Head of caudate nucleus (tissue), 42 donors: ENCODE results near the gene CAPN10.
A peak's percentile ranks its signal among the peaks of the same experiment; 100 is the strongest.
"Not testable (repeated sequence)": the region's sequence is repeated elsewhere in the genome, so short reads cannot be mapped to it uniquely, and the experiment has no call there.

Experiments
- DNase-seq, 42 donors: peaks; one replicate each; pipeline versions ENCODE4 v3.0.0 to v3.0.0-alpha.2; 2020 to 2021; ENCODE audit warnings: mixed read lengths in 7 of 42
- intact Hi-C: fragments of 100-400 bp; cut with DNase I; formaldehyde crosslinking; loops from one replicate; pipeline ENCODE4 v1.15.0; 2022

CAPN10 gene

DNA sequence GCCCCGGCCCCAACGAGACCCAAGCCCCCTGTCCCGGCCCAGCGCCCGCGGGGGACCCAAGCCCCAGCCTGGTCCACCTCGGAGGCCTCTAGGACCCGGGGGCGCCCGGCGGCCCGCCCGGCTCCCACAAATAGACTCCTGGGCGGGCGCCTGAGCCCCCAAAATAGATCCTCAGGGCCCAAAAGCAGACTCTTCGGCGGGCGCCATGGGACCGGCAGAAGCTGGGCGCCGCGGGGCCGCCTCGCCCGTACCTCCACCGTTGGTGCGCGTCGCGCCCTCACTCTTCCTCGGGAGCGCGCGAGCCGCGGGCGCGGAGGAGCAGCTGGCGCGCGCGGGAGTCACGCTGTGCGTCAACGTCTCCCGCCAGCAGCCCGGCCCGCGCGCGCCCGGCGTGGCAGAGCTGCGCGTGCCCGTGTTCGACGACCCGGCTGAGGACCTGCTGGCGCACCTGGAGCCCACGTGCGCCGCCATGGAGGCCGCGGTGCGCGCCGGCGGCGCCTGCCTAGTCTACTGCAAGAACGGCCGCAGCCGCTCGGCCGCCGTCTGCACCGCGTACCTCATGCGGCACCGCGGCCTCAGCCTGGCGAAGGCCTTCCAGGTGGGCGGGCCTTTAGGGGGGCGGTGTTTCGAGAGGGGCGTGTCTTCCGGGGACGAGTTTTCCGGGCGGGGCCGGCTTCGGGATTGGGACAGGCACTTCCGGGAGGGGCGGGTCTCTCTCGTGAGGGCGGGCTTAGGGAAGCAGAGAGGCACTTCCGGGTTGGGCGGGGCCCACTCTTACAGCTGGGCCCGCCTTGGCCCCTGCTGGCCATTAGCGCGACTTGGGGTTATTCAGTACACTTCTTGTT lies 25.8 kb upstream of the CAPN10 start:
- DNase-seq: peak; percentile 98 to 100 (median 100)
- intact Hi-C loops: no loop called here

DNA sequence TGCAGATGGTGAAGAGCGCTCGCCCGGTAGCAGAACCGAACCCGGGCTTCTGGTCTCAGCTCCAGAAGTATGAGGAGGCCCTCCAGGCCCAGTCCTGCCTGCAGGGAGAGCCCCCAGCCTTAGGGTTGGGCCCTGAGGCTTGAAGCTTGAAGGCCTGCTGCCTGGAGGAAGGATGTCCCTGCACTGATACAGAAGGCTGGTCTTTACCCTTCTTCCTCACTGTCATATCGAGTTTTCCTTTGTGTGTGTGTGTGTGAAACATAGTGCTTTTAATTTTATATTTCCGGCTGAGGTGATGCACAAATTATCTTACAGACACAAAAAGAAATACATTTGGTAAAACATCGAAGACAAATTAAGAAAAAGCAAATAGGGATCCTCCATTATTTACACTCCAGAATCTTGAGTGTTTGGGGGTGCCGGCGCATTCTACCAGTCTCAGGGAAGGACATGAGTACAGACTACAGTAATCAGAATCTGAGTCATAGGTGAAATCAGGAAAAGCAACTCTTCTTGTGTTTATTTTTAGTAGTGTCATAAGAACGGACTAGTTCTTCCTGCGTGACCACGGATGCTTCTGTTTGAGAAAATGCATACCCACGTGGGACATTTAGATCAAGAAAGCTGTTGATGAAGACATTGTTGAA lies 25.1 kb upstream of the CAPN10 start:
- DNase-seq: peak in 5 of 42 donors; percentile 17 to 42 (median 35)
- intact Hi-C loops: no loop called here

DNA sequence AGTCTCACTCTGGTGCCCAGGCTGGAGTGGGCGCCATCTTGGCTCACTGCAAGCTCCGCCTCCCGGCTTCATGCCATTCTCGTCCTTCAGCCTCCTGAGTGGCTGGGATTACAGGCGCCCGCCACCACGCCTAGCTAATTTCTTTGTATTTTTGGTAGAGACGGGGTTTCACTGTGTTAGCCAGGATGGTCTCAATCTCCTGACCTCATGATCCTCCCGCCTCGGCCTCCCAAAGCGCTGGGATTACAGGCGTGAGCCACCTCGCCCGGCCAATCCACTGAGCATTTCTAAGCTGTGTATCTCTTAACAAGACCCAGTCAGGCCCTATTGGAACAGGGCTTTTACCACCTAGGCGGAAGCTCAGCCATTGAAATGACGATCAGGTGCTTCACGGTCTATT lies 23.3 kb upstream of the CAPN10 start:
- peak in 6 of 42 donors; percentile 8 to 32 (median 16) for DNase-seq
- intact Hi-C loops: not testable (repeated sequence)

DNA sequence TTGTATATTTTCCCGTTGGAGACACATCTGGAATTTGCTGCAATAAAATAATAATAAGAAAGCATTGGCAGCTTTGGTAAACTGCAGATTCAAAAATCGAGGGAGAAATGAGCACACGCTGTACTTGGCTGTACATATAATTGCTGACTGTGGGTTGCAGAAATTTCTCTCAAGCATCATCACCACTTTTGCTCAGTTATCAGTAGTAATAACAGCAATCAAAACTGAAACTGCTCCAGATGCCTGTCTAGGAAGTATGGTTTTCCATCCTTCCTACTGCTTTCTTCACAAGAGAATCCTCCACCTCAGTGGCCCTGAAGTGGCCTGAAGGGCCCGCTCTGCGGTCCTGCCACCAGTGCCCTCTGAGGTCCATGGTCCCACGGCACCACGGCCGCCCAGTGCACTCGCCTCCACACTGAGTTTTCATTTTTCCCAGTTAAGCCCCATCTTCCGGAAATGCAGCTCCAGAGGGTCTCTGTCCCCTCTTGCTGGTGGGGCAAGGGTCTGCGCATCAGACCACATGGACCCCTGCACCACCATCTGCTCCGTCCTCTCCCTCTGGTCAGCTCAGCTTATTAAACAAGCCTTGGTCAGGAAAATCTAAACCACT lies 22.5 kb upstream of the CAPN10 start:
- peak in 10 of 42 donors; percentile 0 to 42 (median 12) for DNase-seq

DNA sequence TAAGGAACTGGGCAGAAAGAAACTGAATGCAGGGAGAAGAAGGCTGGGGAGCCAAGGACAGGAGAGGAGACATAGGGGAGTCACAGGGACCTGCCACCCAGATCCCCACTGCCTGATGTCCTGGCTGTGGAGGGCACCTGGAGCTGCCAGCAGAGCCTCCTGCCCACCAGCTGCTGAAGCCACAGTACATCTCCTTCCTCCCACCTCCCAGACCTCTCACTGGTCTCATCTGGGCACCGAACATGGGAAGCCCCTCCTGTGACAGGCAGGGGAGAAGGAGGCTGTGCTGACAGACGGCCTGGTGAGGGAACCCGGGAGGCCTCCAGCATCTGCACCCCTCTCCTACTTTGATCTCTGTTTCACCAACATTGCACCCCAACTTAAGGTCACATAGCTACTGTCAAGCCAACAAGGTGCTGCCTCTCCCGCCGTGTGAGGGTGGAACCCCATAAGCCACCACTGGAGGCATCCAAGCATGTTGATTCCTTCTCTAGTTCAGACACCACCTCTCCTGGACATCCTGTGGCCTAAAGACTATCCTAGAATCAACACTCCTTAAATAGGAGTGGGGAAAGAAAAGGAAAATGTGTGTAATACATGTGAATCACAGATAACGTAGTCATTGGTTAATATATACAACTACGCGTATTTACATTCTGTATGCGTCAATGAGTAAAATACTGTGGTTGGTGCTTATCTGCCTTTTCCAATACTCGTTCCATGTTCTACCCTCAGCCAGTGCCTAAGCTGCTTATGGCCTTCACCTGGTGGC lies 21.8 kb upstream of the CAPN10 start:
- peak in 12 of 42 donors; percentile 1 to 40 (median 10) for DNase-seq
- intact Hi-C loops: no loop called here

More for the DNA sequence above, 22.5 kb upstream of the CAPN10 start:
- intact Hi-C loops: no loop called here

DNA sequence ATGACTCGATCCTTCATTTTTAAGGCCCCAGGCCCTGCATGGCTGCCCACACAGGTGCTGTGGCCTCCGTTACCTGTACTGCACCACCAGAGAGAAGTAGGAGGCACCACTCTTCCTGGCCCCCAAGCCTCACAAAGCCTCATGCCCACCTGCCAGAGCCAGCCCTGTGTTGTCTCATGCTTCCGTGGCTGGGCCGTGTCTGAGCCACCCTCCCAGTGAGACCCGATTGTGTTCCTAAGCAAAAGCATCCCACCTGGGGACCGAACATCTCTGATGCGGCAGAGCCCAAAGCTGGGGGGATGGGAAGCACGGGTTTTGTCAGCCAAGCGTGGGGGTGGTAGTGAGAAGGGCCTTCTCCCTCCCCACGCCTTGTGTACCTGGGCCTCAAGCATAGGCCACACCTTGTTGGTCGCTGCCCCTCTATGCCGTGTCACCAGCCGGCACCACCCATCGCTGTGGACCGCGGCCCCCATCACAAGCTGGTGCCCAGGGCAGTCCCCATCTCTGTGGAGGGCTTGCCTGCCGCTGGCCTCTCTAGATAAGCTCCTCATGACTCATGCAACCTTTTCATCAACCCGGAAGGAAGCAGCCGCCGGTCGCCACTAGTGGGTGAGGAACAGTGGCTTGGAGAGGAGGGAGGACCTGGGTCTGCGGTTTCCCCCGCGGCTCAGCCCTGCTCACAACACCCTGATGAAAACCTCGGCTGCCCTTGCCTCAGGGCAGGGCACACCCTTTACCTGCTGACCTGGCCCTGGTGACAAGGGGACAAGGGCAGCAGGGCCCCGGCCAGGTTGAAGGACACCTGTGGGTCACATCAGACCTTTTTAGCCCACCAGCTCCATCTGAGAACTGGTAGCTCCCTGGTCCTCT lies 21.0 kb upstream of the CAPN10 start:
- DNase-seq: peak in 28 of 42 donors; percentile 16 to 76 (median 44)
- intact Hi-C loops: no loop called here

DNA sequence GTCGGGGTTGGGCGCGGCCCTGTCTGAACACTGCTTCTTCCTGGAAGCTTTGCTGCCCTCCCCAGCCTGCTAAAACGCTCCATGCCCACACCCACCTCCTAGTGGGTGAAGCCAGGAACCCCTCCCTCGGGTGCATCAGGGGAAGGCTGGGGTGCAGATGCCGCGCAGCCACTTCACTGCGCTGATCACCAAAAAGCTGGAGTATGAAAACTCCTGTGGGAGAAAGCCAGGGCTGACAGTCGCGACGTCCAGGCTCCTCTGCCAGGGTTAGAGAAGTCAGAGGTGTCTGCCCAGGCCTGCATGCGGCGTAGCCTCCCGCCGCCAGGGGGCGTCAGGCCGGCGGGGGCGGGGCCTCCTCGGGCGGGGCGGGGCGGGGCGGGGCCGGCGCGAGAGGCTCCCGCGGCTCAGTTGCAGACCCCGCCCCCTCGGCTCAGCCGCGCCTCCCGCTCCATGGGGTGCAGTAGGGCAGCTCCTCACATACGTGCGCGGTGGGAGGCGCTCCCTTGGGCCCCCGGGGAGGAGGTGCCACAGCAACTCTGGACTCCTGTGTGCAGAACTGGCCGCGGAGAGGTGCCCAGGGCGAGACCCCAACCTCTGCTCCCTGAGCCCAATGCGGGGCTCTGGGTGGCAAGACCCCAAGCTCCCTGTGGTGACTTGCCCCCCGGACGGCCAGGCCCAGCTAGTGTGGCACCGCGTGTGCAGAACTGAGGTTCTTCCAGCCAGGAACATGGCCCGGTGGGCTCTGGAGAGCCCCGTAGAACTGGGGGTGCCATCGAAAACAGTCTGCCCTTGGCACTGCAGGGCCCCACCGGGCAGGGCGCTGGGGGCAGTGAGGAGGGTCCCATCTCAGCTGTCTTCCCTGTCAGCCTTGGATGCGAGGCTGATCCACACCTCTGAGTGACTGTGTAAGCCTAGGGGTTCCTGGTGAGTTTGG lies 20.1 kb upstream of the CAPN10 start:
- peak; percentile 82 to 96 (median 93) for DNase-seq
- intact Hi-C loops: no loop called here

DNA sequence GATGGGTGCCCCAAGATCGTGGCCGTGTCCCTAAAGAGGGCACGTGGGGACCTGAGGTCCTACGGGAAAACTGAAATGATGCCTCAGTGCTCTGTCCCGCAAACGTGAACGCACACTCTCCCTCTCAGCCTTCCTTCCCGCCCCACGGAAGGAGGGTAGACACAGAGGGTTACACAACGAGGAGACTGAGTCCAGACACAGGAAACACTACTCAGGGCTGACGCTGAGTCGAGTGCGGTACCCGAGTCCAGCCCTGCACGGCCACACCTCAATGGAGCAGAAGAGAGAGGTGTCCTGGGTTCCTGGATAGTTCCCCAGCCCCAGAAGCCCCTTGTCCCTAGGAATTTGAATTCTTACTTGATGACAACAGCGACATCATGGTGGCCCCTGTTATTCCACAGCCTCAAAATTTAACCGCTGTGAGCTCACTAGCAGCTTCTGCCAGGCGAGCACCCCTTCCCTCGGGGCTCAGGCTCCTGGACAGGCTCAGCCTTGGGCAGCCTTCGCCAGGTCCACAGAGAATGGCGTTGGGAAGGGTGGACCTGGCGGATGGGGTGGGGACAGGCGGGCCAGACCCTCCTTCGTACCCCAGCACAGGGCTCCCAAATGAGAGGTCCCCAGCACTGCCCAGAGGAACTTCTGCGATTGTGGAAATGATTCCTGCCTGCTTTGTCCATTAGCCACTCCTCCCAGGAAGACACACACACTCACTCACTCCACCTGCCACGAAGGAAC lies 19.2 kb upstream of the CAPN10 start:
- intact Hi-C loops: no loop called here
- DNase-seq: peak in 23 of 42 donors; percentile 0 to 44 (median 12)

DNA sequence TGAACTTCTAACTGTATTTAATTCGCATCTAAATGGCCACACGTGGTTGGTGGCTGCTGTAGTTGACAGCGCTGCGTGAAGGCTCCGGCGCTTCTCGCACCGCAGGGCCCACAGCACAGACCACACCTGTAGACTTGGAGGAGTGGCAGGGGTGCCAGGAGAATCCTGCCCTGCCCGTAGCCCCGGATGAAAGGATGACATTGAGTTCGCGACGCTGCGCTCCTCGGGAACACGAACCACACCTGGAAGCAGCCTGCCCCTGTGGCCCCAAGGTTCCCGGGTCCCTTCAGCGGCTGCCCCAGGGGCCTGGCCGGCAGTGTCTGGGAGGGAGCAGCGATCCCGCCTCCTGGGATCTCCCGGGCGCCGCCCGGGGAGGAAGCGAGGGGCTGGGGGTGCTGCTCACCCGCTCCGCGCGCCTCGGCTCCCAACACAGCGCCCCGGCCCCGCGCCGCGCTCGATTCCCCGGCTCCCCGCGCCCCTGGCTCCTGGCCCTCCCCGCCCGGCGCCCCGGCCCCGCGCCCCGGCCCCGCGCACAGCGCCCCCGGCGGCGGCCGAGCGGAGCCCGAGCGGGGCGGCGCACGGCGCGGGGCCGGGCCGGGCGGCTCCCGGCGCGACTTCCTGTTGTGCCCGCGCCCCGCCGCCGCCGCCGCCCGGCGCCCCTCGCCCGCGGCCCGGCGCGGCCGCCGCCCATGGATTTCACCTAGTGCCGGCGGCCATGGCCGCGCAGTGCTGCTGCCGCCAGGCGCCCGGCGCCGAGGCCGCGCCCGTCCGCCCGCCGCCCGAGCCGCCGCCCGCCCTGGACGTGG lies 18.5 kb upstream of the CAPN10 start, which contains the start of gene RNPEPL1:
TSS of gene RNPEPL1 (plus strand) at position 613 of the 806 bp plus-strand sequence. CDS start at position 716, 103 bp downstream.
- intact Hi-C loops: no loop called here
- DNase-seq: peak in 34 of 42 donors; percentile 1 to 71 (median 48)

DNA sequence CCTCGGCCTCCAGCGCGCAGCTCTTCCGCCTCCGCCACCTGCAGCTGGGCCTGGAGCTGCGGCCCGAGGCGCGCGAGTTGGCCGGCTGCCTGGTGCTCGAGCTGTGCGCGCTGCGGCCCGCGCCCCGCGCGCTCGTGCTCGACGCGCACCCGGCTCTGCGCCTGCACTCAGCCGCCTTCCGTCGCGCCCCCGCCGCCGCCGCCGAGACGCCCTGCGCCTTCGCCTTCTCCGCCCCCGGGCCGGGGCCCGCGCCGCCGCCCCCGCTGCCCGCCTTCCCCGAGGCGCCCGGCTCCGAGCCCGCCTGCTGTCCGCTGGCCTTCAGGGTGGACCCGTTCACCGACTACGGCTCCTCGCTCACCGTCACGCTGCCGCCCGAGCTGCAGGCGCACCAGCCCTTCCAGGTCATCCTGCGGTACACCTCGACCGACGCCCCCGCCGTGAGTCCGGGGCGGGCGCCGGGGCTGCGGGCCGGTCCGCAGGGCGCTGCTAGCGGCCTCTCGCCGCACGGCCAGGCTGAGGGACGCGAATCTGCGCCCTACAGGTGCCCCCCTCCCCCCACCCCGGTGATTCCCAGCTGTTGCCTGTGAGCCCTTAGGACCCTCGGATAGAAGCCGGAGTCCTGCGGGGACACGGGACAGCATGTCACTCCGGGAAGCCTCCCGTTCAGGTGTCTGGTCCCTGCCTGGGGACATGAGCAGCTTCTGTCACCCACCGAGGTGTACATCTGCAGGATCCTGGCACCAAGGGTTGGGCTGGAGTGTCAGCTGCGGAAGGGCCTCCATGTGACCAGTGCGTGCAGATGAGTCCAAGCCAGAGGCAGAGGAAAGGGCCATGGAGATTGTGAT lies 17.6 kb upstream of the CAPN10 start:
- intact Hi-C loops: no loop called here
- DNase-seq: peak in 41 of 42 donors; percentile 33 to 87 (median 75)

DNA sequence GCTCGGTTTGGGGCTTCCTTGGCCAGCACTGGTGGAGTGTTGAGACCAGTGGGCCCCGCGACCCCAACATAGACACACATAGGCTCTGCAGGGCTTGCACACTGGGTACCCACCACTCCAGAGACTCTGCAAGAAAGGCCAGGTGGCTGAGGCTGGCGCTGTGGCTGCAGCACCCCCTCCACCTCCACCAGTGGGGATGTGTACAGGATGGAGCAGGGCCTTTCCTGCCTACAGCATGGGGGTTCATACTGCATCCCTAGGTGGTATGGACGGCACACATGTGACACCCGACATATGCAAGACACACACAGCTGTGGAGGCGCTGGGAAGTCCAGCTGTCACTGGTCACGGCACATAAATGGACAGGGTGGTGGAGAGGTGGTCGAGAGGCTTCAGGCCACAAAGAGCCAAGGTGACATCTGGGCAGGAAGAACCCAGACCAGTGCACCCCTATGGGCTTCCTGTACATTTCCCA lies 17.0 kb upstream of the CAPN10 start:
- intact Hi-C loops: no loop called here
- peak in 4 of 42 donors; percentile 3 to 25 (median 10) for DNase-seq

DNA sequence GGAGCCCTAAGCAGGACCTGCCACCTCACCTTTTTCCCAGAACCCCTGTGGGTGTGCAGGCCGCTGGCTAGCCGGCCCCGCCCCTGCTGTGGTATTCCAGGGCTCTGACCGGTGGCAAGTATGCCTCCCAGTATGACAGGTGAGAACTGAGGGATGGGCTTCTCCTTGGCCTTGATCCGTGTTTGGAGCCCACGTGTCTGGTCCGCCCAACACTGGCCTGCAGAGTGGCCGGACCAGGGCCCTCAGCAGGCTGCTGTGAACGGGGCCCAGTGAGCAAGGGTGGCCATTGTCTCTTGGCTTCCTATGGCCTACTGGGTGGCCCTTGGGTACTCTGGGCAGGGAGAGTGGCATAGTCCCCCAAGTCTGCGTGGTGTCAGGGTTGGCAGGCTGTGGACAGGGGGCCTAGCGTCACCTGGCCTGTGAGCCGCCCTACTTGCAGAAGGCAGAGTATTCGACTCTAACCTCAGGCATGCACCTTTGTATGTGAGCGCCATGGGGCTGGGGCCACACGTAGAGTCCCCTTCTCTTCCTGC lies 16.5 kb upstream of the CAPN10 start:
- peak in 13 of 42 donors; percentile 3 to 29 (median 8) for DNase-seq
- intact Hi-C loops: no loop called here

DNA sequence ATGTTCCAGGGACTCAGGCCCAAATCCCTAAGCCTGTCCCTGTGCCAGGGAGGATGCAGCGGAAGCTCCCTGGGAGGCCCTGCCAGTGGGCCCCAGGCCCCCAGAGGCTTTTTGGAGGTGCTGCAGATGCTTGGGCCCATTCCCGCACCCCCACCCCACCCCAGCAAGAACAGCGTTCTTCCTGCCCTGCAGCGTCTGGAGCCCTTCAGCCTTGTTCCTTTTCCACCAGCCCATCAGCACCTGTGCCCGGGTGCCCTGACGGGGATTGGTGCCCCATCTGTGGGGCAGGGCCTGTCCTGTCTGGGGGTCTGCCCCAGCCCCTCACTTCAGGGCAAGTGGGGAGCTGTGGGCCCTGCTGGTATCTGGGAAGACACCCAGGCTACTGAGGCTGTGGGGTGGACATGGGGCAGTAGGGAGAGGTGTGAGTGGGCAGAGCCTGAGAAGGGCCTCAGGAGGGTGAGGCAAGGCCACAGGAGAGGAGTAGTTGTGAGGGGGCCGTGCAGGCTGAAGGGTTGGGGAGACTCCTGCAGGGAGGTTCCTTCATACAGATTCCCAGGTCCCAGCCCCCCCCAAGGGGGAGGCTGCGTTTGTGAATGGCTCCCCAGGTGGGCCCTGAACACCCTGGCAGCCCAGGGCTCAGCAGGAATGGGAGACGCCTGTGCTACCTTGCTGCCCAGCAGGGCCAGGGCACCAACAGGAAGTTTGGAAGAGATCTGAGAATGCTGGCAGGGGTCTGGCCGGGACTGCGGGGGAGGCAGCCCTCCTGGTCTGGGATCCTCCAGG lies 15.8 kb upstream of the CAPN10 start:
- intact Hi-C loops: no loop called here
- DNase-seq: peak in 12 of 42 donors; percentile 1 to 23 (median 11)
